Heart right ventricle (tissue), 16 donors: ENCODE measurements around the gene CDKAL1. TPM values are rescaled to one million over a fixed set of nuclear protein-coding genes. Genes with fewer than 3 reads are reported as not detected.

Experiments
- ATAC-seq, 8 donors: fragments of 200-7000 bp; cut with Tn5 transposase; one replicate each; pipeline ENCODE4 v1.9.1; 2020; ENCODE audit warnings: mild to moderate bottlenecking in 8 of 8, moderate library complexity in 8 of 8, moderate number of reproducible peaks in 1 of 8
- DNase-seq, 2 donors: peaks; one replicate each; pipeline ENCODE4 v3.0.0-alpha.2; 2020
- H3K27ac ChIP-seq, 10 donors: fragments of 200-600 bp; sonication (generic) in 2 of 10; one replicate each; pipeline versions ENCODE4 v1.5.0 to v1.8.0; 2020 to 2022; ENCODE audit warnings: mild to moderate bottlenecking in 3 of 10
- H3K27me3 ChIP-seq, 7 donors: fragments of 200-600 bp; one replicate each; pipeline ENCODE4 v1.8.0; 2021 to 2022; ENCODE audit warnings: mild to moderate bottlenecking in 2 of 7
- H3K36me3 ChIP-seq, 9 donors: fragments of 200-600 bp; sonication (generic) in 1 of 9; one replicate each; pipeline versions ENCODE4 v1.5.0 to v1.8.0; 2020 to 2022; ENCODE audit warnings: mild to moderate bottlenecking in 2 of 9
- H3K4me1 ChIP-seq, 9 donors: fragments of 200-600 bp; sonication (generic) in 1 of 9; one replicate each; pipeline versions ENCODE4 v1.5.0 to v1.8.0; 2020 to 2022; ENCODE audit warnings: mild to moderate bottlenecking in 4 of 9
- H3K4me3 ChIP-seq, 10 donors: fragments of 200-600 bp; sonication (generic) in 2 of 10; one replicate each; pipeline versions ENCODE4 v1.5.0 to v1.8.0; 2020 to 2022; ENCODE audit warnings: mild to moderate bottlenecking in 7 of 10, moderate library complexity in 2 of 10
- H3K9me3 ChIP-seq, 11 donors: fragments of 200-600 bp in 10 of 11; sonication (generic) in 2 of 11; one replicate each; pipeline versions ENCODE4 v1.5.0 to v1.8.0; 2013 to 2022; ENCODE audit warnings: mild to moderate bottlenecking in 2 of 11, control low read depth in 1 of 11, moderate library complexity in 1 of 11
- CTCF ChIP-seq, 9 donors: fragments of 200-600 bp; sonication (generic) in 2 of 9; IDR thresholded peaks; one replicate each; pipeline versions ENCODE4 v1.5.0 to v1.8.0; 2021 to 2022; ENCODE audit warnings: antibody characterized with exemption in 9 of 9, mild to moderate bottlenecking in 5 of 9, moderate library complexity in 1 of 9
- WGBS, 2 donors: extraction: QIAGEN DNeasy Blood & Tissue Kit; methylation state at CpG; one replicate each; pipeline ENCODE4 v1.1.7; 2013; ENCODE audit warnings: inconsistent platforms in 1 of 2; 5-methylcytosine and 5-hydroxymethylcytosine counted together
- intact Hi-C, 10 donors: fragments of 100-400 bp; cut with DNase I; formaldehyde crosslinking; loops; one replicate each; pipeline versions ENCODE4 v1.11.1 to v1.14.2; 2022
- polyA plus RNA-seq, 2 donors: library from polyadenylated mRNA; stranded (reverse); fragments of 200-250 nt; gene quantifications; one replicate each; pipeline ENCODE4 v1.2.3, GENCODE V29; 2013
- total RNA-seq, 10 donors: library from RNA; stranded (reverse); fragmentation: NEBNext Ultra II Directional in 3 of 10; extraction: Animal tissue kit (Norgen Biotek cat#: 25700) in 3 of 10; gene quantifications; one replicate each; pipeline versions ENCODE4 v1.2.1 to v1.2.4, GENCODE V29; 2021 to 2023
- donor health status: Arrhythmogenic right ventricular cardiomyopathy.
- donor health status: ischemic (EF 13 %, LVEDD 7.1; RV severe dilation, severe dysfunction).
- donor health status: healthy with polysubstance abuse.
- donor health status: DM: no; HTN: yes; CAD: no.
- donor health status: DM: no; HTN: no; CAD: no.
- donor health status: ischemic (EF 25% LVEDD 6.9; RV normal size, moderate dysfunction).
- donor health status: ischemic (EF 25% LVEDD 5.7; RV mildly dilated, moderate dysfunction).
- donor health status: healthy.
- donor health status: DM: yes; HTN: yes; CAD: no.
- donor health status: Ischemic cardiomyopathy.
- donor health status: ischemic (EF 35%, LVEDD 5.7; RV mildly dilated, moderate dysfunction).
- donor health status: nonischemic (EF 11% LVEDD 7.7; RV severe dilation, severe dysfunction).
- donor health status: DM: yes; HTN: yes; CAD: no.
- donor health status: PGD.
- donor health status: ischemic (EF 29% LVEDD 5.4; RV normal size, mild dysfunction).
- donor health status: nonischemic (EF 23%, LVEDD 6.1; RV moderate dilation, normal function).

The CDKAL1 gene
- total and polyA plus RNA-seq, 12 donors: 3.2 to 14.0 (median 10.6) TPM

GRCh38 chr6:20669571-20670314, 135.5 kb downstream of the CDKAL1 start:
- H3K36me3 ChIP-seq: no peaks in the 10 kb centered on the region
- no peak overlapping the region for H3K27ac ChIP-seq
- TF ChIP-seq CTCF (IDR thresholded peaks at IDR 0.05): no peak
- H3K9me3 ChIP-seq: no peaks in the 10 kb centered on the region
- H3K4me1 ChIP-seq: peaks cover 0 to 9% (median 0%) of the 10 kb centered on the region in 9 donors
- no peaks in the 10 kb centered on the region for H3K27me3 ChIP-seq
- ATAC-seq (no peak), DNase-seq (no peak)
- WGBS, 2 donors: 93% methylated on average over 6 of the region's 6 CpGs
- intact Hi-C loops: no loop called here
- H3K4me3 ChIP-seq: no peak overlapping the region

GRCh38 chr6:20670750-20671149, 136.5 kb downstream of the CDKAL1 start:
- Histone ChIP-seq H3K4me3 (no peak overlapping the region), H3K9me3 (no peaks in the 10 kb centered on the region), H3K27me3 (no peaks in the 10 kb centered on the region), H3K27ac (no peak overlapping the region), H3K4me1 (peaks cover 0 to 9% (median 0%) of the 10 kb centered on the region in 9 donors), H3K36me3 (no peaks in the 10 kb centered on the region)
- no peak for TF ChIP-seq CTCF (IDR thresholded peaks at IDR 0.05)
- intact Hi-C loops: no loop called here
- ATAC-seq: no peak
- WGBS, 2 donors: 95 to 97% methylated on average over 2 of the region's 2 CpGs
- DNase-seq: no peak

GRCh38 chr6:20672038-20672437, 137.8 kb downstream of the CDKAL1 start:
- Histone ChIP-seq H3K27me3 (no peaks in the 10 kb centered on the region), H3K9me3 (no peaks in the 10 kb centered on the region), H3K4me3 (no peak overlapping the region), H3K27ac (no peak overlapping the region), H3K4me1 (peaks cover 0 to 9% (median 0%) of the 10 kb centered on the region in 9 donors), H3K36me3 (no peaks in the 10 kb centered on the region)
- WGBS, 2 donors: 94 to 99% methylated on average over 2 of the region's 2 CpGs
- DNase-seq: no peak
- ATAC-seq: no peak
- TF ChIP-seq CTCF (IDR thresholded peaks at IDR 0.05): no peak
- intact Hi-C loops: no loop called here

GRCh38 chr6:20673458-20673857, 139.2 kb downstream of the CDKAL1 start:
- H3K4me3 ChIP-seq: no peak overlapping the region
- H3K9me3 ChIP-seq: no peaks in the 10 kb centered on the region
- no peaks in the 10 kb centered on the region for H3K27me3 ChIP-seq
- 95 to 99% methylated on average over 4 of the region's 4 CpGs for WGBS, 2 donors
- H3K27ac ChIP-seq: no peak overlapping the region
- H3K4me1 ChIP-seq: peaks cover 0 to 3% (median 0%) of the 10 kb centered on the region in 9 donors
- H3K36me3 ChIP-seq: no peaks in the 10 kb centered on the region
- no peak for DNase-seq
- no peak for ATAC-seq
- intact Hi-C loops: no loop called here
- no peak for TF ChIP-seq CTCF (IDR thresholded peaks at IDR 0.05)
